ENCODE data around the gene DOCK8. TPM values are rescaled to one million over a fixed set of nuclear protein-coding genes. Genes with fewer than 3 reads are reported as not detected.

The DOCK8 gene
- polyA plus RNA-seq, 5 donors: 6.2 to 8.4 (median 7.0) TPM

DNA sequence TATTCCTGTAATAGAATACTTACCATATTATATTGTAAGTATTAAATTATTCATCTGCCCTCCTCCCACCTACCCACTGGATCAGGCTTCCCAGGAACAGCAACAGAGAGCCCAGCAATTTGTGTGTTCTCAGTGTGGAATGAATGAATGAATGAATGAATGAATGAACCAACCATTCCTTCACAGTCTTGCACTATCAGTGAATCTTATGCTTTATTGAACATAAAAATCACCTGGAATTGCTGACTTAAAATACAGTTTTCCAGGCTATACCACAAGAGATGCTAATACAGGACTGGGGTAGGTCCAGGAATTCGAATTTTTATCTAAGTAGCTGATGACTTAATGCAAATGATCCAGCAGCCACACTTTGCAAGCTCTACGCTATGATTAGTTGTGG, 51.6 kb downstream of the DOCK8 start:
- DNase-seq: no peak

- DNase-seq: no peak
Measured at GRCh38 chr9:268616-269015, 54.0 kb downstream of the DOCK8 start.

DNA sequence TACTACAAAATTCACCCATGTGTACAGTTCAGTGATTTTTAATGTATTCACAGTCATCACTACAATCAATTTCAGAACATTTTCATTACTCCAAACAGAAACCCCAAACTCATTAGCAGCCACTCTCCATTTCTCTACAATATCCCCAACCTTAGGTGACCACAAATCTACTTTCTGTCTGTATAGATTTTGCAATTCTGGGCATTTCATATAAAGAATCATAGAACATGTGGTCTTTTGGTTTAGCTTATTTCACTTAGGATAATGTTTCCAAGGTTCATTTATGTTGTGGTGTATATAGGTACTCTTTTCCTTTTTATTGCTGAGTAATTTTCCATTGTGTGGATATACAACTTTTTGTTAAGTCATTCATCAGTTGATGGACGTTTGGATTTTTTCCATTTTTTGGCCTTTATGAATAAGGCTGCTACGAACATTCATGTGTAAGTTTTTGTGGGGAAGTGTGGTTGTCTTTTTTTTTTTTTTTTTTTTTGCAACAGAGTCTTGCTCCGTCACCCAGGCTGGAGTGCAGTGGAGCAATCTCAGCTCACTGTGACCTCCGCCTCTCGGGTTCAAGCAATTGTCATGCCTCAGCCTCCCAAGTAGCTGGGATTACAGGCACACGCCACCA, 54.5 kb downstream of the DOCK8 start:
- DNase-seq: no peak

DNA sequence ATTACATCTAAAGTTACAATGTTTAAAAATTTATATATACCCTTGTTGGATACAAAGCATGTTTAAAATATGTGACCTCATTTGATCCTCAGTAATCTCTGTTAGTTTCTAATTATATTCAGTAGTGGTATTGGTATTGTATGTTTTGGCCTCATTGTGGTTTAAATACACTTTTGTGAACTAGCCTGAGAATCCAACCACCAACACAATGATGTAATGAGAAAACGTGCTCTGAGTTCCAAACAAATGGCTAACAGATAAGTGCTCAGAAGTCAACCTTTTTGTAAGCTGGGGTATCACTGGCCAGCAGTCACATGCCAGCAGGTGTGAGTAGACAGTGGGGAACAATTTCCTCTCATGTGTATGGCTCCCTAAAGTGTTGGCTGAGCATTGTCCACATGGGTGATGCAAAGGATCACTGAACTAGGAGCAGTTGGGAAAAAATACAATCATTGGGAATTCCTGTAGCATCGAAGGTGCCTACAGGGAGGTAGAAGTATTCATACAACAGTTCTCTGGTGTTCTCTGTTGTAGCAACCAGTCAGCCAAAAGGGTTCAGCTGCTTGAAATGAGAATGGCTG, 56.1 kb downstream of the DOCK8 start:
- DNase-seq: no peak

DNA sequence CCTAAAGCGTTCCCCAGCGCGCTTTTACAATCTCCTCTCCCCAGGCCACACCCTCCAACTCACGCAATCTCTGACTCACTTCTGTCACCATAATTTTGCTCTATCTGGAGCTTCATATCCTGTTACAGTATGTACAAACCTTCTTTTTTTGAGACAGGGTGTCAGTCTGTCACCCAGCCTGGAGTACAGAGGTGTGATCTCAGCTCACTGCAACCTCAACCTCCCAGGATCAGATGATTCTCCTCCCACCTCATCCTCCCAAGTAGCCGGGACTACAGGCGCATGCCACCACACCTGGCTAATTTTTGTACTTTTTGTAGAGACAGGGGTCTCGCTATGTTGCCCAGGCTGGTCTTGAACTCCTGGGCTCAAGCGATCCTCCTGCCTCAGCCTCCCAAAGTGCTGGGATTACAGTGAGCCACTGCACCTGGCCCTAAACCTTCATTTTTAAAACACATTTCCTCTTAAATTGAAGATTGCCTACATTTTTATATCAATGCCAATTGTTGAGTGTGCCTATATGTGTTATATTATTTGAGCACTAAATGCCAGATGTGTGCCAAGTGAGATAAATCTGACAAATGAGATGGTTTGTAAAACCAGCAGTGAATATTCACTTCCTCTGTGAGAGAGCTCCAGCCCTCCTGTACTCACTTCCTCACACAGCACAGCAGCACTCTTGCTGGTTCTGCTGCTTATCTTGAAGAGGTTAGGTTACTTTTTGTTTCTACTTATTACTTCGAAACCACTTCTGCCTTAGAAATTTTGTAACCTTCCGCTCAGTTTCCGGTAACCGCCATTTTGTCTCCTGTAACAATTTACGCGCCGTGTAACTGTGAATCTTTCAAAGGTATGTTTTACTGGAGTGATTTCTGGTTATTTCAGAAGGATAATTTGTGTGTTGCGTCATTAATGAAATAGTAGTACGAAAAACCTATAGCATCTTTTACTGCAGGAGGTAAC, 57.9 kb downstream of the DOCK8 start:
- DNase-seq: no peak

GRCh38 chr9:274406-274805, 59.7 kb downstream of the DOCK8 start:
- DNase-seq: no peak

- DNase-seq: no peak
Measured at GRCh38 chr9:277601-278295, 63.1 kb downstream of the DOCK8 start.

DNA sequence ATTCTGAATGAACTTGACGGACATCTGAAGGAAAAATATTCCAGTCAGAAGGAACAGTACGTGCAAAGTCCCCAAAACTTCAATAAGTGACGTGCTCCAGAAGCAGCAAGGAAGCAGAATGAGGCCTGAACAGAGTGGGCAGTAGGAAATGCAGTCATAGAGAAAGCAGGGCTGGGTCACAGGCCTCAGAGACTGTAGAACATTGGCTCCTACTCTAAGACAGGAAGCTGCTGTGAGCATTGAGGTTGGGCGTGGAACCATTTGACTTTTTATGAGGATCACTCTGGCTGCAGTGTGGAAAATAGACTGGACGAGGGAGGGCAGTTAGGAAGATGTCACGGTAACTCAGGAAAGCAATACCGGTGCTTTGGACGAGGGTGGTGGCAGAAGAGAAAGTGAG, 64.0 kb downstream of the DOCK8 start:
- no peak for DNase-seq

- DNase-seq: no peak
Measured at GRCh38 chr9:279674-280073, 65.0 kb downstream of the DOCK8 start.

- DNase-seq: no peak
Measured at GRCh38 chr9:281741-282645, 67.3 kb downstream of the DOCK8 start.

GRCh38 chr9:286071-286740, 71.5 kb downstream of the DOCK8 start:
- no peak for DNase-seq

- DNase-seq: no peak
Measured at GRCh38 chr9:289121-289520, 74.5 kb downstream of the DOCK8 start.

DNA sequence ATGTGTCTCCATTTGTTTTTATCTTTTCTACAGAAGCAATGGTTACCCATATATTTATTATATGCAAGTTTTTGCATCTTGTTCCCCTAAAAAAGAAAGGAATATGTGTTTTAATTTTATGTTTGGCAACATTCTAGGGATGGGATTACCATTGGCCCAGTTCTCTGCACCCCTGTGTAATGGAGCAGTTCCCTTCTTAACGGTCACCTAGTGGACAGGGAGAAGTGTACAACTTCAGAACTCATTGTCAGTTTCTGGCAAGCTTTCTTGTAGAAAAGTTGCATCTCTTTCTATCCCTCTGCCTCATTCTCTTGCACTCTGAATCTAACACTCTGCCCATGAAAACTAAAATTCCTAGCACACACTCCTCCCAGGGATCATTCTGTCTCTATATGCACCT, 78.2 kb downstream of the DOCK8 start:
- no peak for DNase-seq

DNA sequence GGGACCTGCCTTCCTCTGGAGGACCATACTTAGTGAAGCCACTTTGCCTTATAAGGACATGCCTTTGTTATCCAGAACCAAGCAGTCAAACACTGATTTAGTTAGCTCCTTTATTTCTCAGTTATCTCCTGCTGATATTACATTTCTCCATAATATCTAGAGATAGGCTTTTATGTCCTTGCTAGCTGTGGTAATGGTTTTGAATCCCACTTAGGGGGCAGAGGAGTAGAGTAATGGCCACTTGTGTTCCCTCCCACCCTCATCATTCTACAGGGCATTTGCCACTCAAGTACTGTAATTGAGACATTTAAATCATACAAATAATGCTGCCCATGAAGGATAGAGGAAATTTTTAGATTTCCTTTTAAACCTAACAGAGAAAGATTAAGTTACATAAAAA, 80.9 kb downstream of the DOCK8 start:
- no peak for DNase-seq

GRCh38 chr9:296411-296810, 81.7 kb downstream of the DOCK8 start:
- DNase-seq: no peak

DNA sequence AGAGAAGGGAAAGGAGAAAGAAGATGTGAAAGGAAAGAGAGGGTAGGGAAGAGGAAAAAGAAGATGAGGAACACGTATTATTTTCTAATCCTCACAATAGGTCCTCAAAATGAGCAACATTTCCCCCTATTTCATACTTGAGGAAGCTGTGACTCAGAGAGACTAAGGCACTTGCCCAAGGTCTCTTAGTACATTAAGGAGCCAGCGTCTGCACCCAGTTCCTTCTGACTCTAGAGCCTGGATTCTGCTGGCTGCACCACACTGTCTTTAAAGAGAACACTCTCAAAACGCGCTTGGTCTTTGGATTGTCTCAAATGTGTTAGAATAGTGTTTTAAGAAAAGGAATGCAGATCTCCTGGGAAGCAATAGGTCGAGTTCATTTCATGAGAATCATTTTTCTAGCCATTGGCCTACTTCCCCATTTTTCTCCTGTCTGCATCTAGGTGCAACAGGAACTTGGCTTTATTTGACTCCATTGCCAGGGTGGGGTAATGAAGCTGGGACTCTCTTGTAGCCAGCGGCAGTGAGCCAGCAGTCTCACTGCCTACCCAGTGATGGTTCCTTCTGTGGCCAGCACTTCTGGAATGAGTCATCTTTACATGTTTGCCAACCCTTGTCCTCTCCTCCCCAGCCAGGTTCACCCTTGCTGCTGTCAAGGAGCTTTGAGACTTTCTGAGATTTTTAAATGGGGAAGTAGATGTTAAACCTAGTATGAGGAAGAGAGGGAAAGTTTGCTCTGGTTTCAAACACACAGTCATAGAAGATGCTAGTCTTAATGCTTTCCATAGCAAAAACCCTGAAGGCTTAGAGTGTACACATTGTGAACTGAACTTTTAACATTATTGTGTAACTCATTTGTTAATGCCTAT, 82.7 kb downstream of the DOCK8 start:
- no peak for DNase-seq

- no peak for DNase-seq
Measured at GRCh38 chr9:303502-303901, 88.8 kb downstream of the DOCK8 start.

GRCh38 chr9:304106-304505, 89.4 kb downstream of the DOCK8 start:
- no peak for DNase-seq

DNA sequence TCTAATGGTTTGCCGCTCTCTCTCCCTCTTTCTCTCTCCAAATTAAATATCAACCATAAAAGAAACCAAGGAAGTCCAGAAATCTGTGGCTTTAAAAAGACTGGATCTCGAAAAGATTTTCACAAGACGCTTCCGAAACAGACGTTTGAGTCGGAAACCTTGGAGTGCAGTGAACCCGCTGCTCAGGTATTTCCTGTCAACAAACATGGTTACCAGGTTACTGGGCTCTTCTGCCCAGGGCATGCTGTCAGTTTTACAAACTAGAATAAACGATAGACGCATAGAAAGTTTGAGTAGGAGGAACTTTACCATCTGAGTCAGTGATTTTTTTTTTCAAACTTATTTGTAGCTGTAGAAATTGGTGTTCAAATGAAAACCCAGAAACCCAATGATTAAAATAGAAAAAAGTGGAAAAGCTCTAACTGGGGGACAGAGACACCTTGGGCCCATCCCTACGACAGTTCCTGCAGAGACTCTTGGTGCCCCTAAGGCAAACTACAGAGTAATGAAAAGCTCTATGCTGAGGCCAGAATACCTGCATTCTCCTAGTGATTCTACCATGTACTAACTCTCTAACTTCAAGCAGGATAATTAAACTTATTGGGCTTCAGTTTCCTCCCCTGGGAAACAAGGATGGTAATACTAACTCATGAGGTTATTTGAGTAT, 90.0 kb downstream of the DOCK8 start:
- peak; percentile 13 to 17 for DNase-seq
